ENCODE results near the gene B3GALT6.

Gene B3GALT6

DNA sequence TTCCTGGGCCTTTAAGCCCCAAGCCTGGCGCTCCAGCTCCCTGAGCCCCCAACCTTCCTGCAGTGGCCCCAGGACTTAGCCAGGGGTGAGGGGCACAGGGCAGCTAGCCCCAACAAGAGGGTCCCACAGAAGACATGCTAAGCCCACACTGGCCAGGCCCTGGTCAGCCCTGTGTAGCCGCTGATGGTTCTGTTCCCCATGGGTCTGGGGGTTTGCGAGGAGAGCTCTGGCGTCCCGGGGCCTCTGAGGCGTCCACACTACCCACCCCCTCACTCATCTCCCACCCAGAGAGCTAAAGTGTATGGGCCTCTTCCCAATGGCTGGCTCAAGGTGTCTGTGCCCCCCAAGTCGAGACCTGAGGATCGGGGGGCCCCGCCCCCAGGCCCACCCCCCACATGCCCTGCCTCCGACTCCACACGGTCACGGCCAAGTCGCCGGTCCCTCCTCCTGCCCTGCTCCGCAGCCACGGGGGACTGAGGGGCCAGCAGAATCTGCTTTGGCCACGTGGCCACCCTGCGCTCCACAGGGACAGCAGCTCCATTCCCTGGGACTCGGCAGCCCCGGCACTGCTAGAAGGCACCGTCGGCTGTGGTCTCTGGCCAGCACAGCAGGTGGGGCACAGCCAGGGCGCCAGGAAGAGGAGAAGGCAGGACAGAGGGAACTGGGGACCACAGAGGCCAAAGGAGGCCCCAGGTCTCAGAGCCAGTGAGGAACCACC, 33.5 kb upstream of the B3GALT6 start:
- no peak for DNase-seq (ENCODE audit: extremely low read depth, low read depth)
- TF ChIP-seq, protein P1, sequence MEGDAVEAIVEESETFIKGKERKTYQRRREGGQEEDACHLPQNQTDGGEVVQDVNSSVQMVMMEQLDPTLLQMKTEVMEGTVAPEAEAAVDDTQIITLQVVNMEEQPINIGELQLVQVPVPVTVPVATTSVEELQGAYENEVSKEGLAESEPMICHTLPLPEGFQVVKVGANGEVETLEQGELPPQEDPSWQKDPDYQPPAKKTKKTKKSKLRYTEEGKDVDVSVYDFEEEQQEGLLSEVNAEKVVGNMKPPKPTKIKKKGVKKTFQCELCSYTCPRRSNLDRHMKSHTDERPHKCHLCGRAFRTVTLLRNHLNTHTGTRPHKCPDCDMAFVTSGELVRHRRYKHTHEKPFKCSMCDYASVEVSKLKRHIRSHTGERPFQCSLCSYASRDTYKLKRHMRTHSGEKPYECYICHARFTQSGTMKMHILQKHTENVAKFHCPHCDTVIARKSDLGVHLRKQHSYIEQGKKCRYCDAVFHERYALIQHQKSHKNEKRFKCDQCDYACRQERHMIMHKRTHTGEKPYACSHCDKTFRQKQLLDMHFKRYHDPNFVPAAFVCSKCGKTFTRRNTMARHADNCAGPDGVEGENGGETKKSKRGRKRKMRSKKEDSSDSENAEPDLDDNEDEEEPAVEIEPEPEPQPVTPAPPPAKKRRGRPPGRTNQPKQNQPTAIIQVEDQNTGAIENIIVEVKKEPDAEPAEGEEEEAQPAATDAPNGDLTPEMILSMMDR (IDR thresholded peaks at IDR 0.05; ENCODE audit: low read depth, low read length, missing control alignments) = no peak
- H3K4me3 ChIP-seq (replicated peaks; ENCODE audit: low read depth, low read length) = no peak overlapping the region

DNA sequence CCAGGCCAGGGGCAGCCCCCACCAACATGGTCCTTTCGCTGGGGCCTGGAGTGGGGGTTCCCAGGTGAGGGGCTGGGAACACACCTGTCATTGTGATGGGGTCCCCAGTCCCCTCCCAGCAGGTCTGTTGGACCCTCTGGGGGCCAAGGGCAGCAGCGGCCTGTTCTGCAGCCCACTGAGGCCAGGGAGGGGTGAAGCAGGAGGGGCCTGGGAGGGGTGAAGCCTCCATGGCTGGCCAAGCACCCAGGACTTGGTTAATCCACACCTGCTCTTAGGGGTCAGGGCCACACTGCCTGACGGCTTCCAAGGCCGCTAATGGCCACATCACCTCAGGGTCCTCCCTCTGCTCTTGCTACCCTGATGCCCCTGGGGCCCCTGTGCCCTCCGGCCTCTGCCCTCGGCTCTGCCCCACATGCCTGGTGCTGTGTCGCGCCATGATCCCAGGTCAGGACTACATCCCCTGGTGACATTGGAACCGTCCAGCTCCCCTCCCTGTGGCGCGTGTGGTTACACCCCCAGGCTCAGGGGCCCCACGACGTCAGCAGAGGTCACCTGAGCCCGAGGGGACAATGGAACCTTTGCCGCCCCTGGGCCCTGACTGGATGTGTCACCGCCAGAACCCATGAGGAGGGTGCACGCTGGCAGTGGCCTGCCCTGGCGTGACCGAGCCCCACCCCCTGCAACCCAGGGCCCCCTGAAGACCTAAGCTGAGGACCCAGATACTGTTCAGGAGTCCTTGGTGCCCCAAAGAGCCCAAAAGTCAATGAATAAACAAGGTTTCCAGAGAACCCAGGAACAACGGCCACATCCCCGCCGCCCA, 32.7 kb upstream of the B3GALT6 start:
- DNase-seq (ENCODE audit: extremely low read depth, low read depth) = no peak
- TF ChIP-seq, protein P1 (IDR thresholded peaks at IDR 0.05; ENCODE audit: low read depth, low read length, missing control alignments) = no peak

DNA sequence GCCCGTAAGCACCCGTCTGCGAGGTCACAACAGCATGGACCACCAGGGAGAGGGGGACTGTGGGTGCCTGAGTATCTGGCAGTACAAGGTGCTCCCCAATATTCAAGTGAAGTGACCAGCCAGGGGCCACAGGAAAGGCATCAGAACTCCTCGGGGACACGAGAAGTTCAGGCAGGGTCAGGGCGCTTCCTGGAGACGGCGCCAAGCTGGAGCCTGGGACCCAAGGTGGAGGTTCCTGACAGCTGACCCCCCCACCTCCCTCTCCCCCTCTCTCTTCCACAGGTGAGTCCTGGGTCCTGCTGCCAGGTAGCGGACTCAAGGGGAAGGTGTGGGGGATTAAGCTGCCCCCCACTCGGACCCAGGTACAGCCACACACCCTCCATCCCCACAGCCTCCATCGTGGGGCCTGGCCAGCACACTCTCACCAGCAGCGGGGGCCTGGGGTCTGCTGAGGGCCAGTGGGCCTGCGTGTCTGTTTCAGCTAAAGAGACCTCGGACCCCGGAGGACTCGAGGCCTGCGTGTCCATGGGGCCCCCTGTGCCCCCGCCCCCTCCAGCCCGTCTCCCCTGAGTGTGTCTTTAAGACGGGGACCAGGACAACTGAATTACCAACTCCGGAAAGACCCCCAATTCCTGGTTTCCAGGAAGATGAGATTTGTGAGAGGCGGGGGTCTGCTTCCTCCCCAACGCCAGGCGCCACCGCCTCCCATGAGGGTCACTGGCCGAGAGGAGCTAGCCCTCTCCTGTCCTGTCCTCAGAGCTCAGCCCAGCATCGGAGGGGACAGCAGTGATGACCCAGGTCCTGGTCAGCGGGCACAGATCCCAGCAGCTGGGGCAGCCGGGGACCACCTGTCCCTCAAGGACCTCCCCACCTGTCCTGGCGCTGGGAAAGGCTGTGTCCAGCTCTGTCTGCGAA, 31.8 kb upstream of the B3GALT6 start:
- TF ChIP-seq, protein P1 (IDR thresholded peaks at IDR 0.05; ENCODE audit: low read depth, low read length, missing control alignments) = no peak
- H3K4me3 ChIP-seq (replicated peaks; ENCODE audit: low read depth, low read length) = no peak overlapping the region
- no peak for DNase-seq (ENCODE audit: extremely low read depth, low read depth)

More for the DNA sequence above, 32.7 kb upstream of the B3GALT6 start:
- no peak overlapping the region for H3K4me3 ChIP-seq (replicated peaks; ENCODE audit: low read depth, low read length)

DNA sequence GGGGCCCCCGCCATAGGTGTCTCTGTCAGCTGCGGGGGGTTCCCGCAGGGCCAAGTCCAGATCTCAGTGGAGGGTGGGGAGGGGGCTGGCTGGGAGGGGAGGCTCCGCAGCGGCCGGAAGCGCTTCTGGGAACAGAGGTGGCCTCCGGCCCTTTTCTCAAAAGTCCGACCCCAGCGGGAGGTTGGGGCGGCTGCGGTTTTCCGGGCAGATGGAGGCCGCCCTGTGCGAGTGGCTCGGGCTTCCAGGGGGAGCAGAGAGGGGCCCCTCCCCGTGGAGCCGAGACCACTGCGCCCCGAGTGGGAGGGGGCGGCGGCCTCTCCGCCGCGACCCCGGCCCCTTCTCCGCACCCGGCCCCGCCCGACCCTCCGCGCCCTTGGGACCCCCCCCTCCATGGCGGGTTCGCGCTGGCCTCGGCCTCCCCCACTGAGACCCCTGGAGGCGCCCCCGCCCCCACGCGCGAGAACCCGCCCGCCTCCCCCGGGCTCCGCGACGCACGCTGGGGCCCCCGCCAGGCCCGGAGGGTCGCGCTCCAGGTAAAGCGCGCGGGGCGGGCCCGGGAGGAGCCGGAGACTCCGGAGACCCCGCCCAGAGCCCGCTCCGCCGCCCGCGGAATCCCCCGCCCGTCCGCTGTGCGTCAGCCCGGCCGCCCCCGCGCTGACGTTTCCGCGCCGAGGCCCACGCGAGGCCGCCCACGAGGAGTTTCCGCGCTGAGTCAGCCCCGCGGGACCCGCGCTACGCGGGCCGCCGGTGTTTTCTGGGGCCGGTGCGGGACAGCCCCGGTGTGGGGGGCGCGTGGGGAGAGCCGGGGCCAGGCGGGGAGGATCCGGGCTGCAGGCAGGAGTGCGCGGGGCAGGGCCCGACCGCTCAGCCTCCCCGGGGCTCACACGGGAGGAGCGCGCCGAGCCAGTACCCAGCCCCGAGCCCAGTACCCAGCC, 30.9 kb upstream of the B3GALT6 start:
- DNase-seq (ENCODE audit: extremely low read depth, low read depth) = no peak
- H3K4me3 ChIP-seq (replicated peaks; ENCODE audit: low read depth, low read length) = 0 out of 2 replicates have a peak overlapping the region, but pooled peaks have one; percentile 11
- TF ChIP-seq, protein P1 (IDR thresholded peaks at IDR 0.05; ENCODE audit: low read depth, low read length, missing control alignments) = no peak

DNA sequence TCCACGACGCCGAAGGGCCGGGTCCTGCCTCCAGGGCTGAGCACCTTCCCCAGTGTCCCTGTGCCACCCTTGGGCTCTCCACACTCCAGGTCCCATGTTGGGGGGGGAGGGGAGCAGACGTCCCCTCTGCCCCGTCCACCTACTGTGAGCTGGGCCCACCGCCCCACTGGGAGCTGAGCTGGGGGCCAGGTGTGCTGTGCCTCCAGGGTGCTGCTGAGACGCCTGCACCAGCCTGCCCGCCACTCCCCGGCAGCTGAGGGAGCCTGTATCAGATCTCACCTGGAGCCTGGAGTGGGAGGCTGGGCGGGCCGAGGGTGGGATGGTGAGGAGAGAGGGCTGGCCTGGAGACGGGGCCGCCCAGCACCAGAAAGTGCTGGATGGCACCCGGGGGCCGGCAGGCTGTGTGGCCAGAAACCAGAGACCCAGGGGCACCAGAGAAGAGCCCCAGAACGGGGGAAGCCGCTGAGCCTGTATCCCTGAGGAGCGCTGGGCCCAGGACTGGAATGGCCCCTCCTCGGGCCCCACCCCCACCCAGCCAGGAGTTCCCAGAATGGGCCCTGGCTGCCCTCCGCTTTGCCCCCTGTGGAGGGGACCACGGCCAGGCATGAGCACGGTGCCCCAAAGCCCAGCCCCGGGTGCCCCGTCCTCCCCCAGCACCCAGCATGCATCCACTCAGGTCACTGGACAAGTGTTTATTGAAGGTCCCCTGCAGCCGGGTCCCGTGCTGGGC, 29.0 kb upstream of the B3GALT6 start:
- TF ChIP-seq, protein P1 (IDR thresholded peaks at IDR 0.05; ENCODE audit: low read depth, low read length, missing control alignments) = no peak
- H3K4me3 ChIP-seq (replicated peaks; ENCODE audit: low read depth, low read length) = no peak overlapping the region
- no peak for DNase-seq (ENCODE audit: extremely low read depth, low read depth)

Data from HFF-Myc (cell line).